Measurements from ENCODE around the gene SLC30A5. TPM values are rescaled to one million over a fixed set of nuclear protein-coding genes. Genes with fewer than 3 reads are reported as not detected.

The SLC30A5 gene
- total RNA-seq, 1 donor from 2014 or later = 60.8 TPM

DNA sequence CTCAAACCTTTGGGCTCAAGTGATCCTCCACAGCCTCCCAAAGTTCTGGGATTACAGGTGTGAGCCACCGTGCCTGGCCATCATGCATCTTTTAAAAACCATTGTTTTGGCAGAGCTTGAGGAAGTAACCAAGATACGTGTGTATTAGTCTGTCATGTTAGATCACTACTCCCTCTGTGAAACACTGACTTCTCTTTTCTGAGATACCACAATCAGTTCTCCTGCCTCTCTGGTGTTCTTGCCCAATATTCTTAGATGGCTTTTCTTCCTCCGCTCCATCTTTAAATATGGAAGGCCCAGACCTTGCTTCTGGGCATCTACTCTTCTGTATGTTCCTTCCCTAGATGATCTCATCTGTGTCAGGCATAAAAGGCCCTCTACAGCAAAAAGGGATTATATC is 58.9 kb downstream of the SLC30A5 start:
- intact Hi-C loops (cut with micrococcal nuclease) = no loop called here
- Mint-ChIP-seq H3K9me3 (no peaks in the 10 kb centered on the region), H3K27ac (no peak overlapping the region), H3K4me3 (no peak overlapping the region), H3K27me3 (ENCODE audit: insufficient read depth) (peaks cover 2% of the 10 kb centered on the region), H3K4me1 (ENCODE audit: low read depth) (no peaks in the 10 kb centered on the region), H3K36me3 (ENCODE audit: low read depth) (no peaks in the 10 kb centered on the region)
- DNase-seq (ENCODE audit: low spot score) = no peak

- DNase-seq (ENCODE audit: low spot score) = no peak
- H3K9me3 Mint-ChIP-seq = no peaks in the 10 kb centered on the region
- no peak overlapping the region for H3K27ac Mint-ChIP-seq
- intact Hi-C loops (cut with micrococcal nuclease) = no loop called here
- H3K4me3 Mint-ChIP-seq = no peak overlapping the region
- H3K4me1 Mint-ChIP-seq (ENCODE audit: low read depth) = no peaks in the 10 kb centered on the region
- peaks cover 2% of the 10 kb centered on the region for H3K27me3 Mint-ChIP-seq (ENCODE audit: insufficient read depth)
- no peaks in the 10 kb centered on the region for H3K36me3 Mint-ChIP-seq (ENCODE audit: low read depth)
Observed at GRCh38 chr5:69156456-69156855, 62.6 kb downstream of the SLC30A5 start.

DNA sequence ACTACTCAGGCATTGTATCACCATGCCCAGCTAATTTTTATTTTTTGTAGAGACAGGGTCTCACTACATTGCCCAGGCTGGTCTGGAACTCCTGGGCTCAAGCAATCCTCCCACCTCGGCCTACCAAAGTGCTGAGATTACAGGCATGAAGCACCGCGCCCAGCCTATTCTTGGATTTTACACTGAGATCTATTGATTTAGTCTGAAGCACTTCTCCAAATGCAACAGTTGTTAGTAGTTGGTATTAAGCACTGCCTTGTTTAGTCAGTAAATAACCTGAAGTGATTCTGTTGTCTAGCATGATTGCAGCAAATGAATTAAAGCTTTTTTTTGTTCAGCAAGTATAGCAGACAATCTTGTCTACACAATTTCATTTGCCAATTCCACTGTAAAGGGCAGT is 64.2 kb downstream of the SLC30A5 start:
- no peak overlapping the region for H3K4me3 Mint-ChIP-seq
- no peaks in the 10 kb centered on the region for H3K9me3 Mint-ChIP-seq
- H3K27ac Mint-ChIP-seq = no peak overlapping the region
- no peak for DNase-seq (ENCODE audit: low spot score)
- intact Hi-C loops (cut with micrococcal nuclease) = no loop called here
- H3K36me3 Mint-ChIP-seq (ENCODE audit: low read depth) = no peaks in the 10 kb centered on the region
- H3K27me3 Mint-ChIP-seq (ENCODE audit: insufficient read depth) = peaks cover 2% of the 10 kb centered on the region
- H3K4me1 Mint-ChIP-seq (ENCODE audit: low read depth) = no peaks in the 10 kb centered on the region

GRCh38 chr5:69160651-69161050 is 66.8 kb downstream of the SLC30A5 start:
- no peaks in the 10 kb centered on the region for H3K4me1 Mint-ChIP-seq (ENCODE audit: low read depth)
- no peak for DNase-seq (ENCODE audit: low spot score)
- intact Hi-C loops (cut with micrococcal nuclease) = no loop called here
- no peak overlapping the region for H3K4me3 Mint-ChIP-seq
- H3K27me3 Mint-ChIP-seq (ENCODE audit: insufficient read depth) = no peaks in the 10 kb centered on the region
- no peak overlapping the region for H3K27ac Mint-ChIP-seq
- H3K36me3 Mint-ChIP-seq (ENCODE audit: low read depth) = no peaks in the 10 kb centered on the region
- no peaks in the 10 kb centered on the region for H3K9me3 Mint-ChIP-seq

DNA sequence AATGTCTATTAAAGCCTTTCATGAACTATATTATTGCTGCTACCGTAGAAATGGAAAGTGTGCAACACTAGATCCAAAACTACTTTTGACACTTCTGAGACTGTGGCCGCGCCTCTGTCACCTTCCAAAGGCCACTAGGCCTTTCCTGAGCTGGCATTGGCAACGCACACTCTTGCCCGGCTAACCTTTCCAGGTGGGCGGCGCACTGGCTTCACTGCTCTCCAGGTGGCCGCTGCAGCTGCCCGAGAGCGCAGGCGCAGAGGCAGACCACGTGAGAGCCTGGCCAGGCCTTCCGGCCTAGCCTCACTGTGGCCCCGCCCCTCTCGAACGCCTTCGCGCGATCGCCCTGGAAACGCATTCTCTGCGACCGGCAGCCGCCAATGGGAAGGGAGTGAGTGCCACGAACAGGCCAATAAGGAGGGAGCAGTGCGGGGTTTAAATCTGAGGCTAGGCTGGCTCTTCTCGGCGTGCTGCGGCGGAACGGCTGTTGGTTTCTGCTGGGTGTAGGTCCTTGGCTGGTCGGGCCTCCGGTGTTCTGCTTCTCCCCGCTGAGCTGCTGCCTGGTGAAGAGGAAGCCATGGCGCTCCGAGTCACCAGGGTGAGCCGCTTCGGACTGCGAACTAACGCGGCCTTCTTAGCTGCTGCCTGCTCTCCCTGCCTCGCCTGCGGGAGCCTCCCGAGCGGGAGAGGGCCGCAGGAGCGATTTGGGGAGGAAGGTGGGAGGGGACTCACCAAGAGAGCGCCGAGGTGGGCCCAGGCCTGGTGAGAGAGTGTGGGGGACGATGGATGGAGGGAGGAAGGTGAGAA is 73.1 kb downstream of the SLC30A5 start, which contains the start of gene CCNB1:
Gene CCNB1 (plus strand): TSS at position 465 of the 807 bp plus-strand sequence. CDS start 113 bp downstream, at position 578.
- peaks cover 45% of the 10 kb centered on the region for H3K4me1 Mint-ChIP-seq (ENCODE audit: low read depth)
- no peaks in the 10 kb centered on the region for H3K9me3 Mint-ChIP-seq
- DNase-seq (ENCODE audit: low spot score) = peak; percentile 99
- intact Hi-C loops (cut with micrococcal nuclease) = loop anchor here (1.0 kb wide), 8 partner anchors 8 to 202 kb away; partner anchors contain the start of genes AK6, CCDC125, CDK7 and CENPH
- peak within 1 kb of the TSS; percentile 83 for H3K27ac Mint-ChIP-seq
- no peaks in the 10 kb centered on the region for H3K27me3 Mint-ChIP-seq (ENCODE audit: insufficient read depth)
- H3K36me3 Mint-ChIP-seq (ENCODE audit: low read depth) = peaks cover 29% of the 10 kb centered on the region
- peak within 1 kb of the TSS; percentile 90 for H3K4me3 Mint-ChIP-seq

GRCh38 chr5:69167493-69167855 is 73.7 kb downstream of the SLC30A5 start:
- peak overlapping the region; percentile 83 for H3K27ac Mint-ChIP-seq
- peaks cover 45% of the 10 kb centered on the region for H3K4me1 Mint-ChIP-seq (ENCODE audit: low read depth)
- intact Hi-C loops (cut with micrococcal nuclease) = loop anchor here (1.0 kb wide), 7 partner anchors 8 to 202 kb away; partner anchors contain the start of genes AK6, CDK7, CENPH and RAD17
- H3K36me3 Mint-ChIP-seq (ENCODE audit: low read depth) = peaks cover 31% of the 10 kb centered on the region
- H3K27me3 Mint-ChIP-seq (ENCODE audit: insufficient read depth) = no peaks in the 10 kb centered on the region
- no peaks in the 10 kb centered on the region for H3K9me3 Mint-ChIP-seq
- H3K4me3 Mint-ChIP-seq = peak overlapping the region; percentile 90
- no peak for DNase-seq (ENCODE audit: low spot score)

GRCh38 chr5:69167929-69168328 is 74.1 kb downstream of the SLC30A5 start:
- Mint-ChIP-seq H3K27me3 (ENCODE audit: insufficient read depth) (no peaks in the 10 kb centered on the region), H3K4me3 (peak overlapping the region; percentile 90), H3K4me1 (ENCODE audit: low read depth) (peaks cover 49% of the 10 kb centered on the region), H3K36me3 (ENCODE audit: low read depth) (peaks cover 35% of the 10 kb centered on the region), H3K27ac (peak overlapping the region; percentile 83), H3K9me3 (no peaks in the 10 kb centered on the region)
- intact Hi-C loops (cut with micrococcal nuclease) = loop anchor here (1.0 kb wide), 7 partner anchors 7 to 201 kb away; partner anchors contain the start of genes AK6, CDK7, CENPH and RAD17
- DNase-seq (ENCODE audit: low spot score) = no peak

DNA sequence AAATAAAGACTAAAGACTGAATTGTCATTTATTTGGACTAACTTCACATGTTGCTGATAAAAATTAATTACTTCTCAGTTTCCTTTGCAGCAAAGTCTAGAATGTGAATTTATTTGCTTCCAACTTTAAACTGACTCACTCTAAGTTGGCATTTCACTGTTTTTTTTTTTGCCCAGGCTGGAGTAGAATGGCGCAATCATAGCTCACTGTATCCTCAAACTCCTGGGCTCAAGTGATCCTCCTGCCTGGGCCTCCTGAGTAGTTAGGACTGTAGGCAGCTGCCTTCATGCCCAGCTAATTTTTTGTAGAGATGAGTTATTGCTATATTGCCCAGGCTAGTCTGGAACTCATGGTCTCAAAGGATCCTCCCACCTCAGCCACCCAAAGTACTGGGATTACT is 76.7 kb downstream of the SLC30A5 start:
- Mint-ChIP-seq H3K27ac (no peak overlapping the region), H3K4me1 (ENCODE audit: low read depth) (peaks cover 54% of the 10 kb centered on the region), H3K27me3 (ENCODE audit: insufficient read depth) (no peaks in the 10 kb centered on the region), H3K4me3 (no peak overlapping the region), H3K36me3 (ENCODE audit: low read depth) (peaks cover 57% of the 10 kb centered on the region), H3K9me3 (no peaks in the 10 kb centered on the region)
- intact Hi-C loops (cut with micrococcal nuclease) = no loop called here
- no peak for DNase-seq (ENCODE audit: low spot score)

DNA sequence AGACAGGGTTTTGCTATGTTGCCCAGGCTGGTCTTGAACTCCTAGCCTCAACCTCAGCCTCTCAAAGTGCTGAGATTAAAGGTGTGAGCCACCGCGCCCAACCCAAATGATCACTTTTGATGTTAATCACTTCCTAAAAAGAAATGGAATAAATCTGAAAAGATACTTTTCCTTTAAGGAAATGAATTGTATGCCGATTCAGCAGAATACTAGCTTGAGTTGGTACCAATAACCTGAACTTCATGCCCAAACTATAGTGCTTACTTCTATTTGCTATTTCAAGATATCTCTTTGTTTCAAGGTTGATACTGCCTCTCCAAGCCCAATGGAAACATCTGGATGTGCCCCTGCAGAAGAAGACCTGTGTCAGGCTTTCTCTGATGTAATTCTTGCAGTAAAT is 77.2 kb downstream of the SLC30A5 start:
- intact Hi-C loops (cut with micrococcal nuclease) = no loop called here
- no peaks in the 10 kb centered on the region for H3K9me3 Mint-ChIP-seq
- no peak for DNase-seq (ENCODE audit: low spot score)
- peaks cover 58% of the 10 kb centered on the region for H3K36me3 Mint-ChIP-seq (ENCODE audit: low read depth)
- H3K4me3 Mint-ChIP-seq = no peak overlapping the region
- H3K4me1 Mint-ChIP-seq (ENCODE audit: low read depth) = peaks cover 54% of the 10 kb centered on the region
- H3K27ac Mint-ChIP-seq = no peak overlapping the region
- no peaks in the 10 kb centered on the region for H3K27me3 Mint-ChIP-seq (ENCODE audit: insufficient read depth)

Other genes with a start within 250 kb of the SLC30A5 start
- gene CCNB1, start 73.1 kb downstream of the SLC30A5 start, total RNA-seq = 106 and 115 TPM in 2 replicates
- gene CENPH, start 95.6 kb downstream of the SLC30A5 start, total RNA-seq = 32.3 and 35.5 TPM in 2 replicates
- 42.4 and 49.2 TPM in 2 replicates for gene CDK7, start 140.9 kb downstream of the SLC30A5 start, total RNA-seq
- gene CCDC125, start 238.8 kb downstream of the SLC30A5 start, total RNA-seq = 8.9 and 10.9 TPM in 2 replicates